HepG2 (cell line): ENCODE results near the gene WNT1. TPM values are rescaled to one million over a fixed set of nuclear protein-coding genes. Genes with fewer than 3 reads are reported as not detected.

Experiments
- CENPX ChIP-seq: sonication (generic); formaldehyde crosslinking; IDR thresholded peaks from 2 replicates; pipeline ENCODE4 v1.9.0; 2021; ENCODE audit warnings: mild to moderate bottlenecking, missing genetic modification reagents, moderate library complexity
- CHCHD3 ChIP-seq: sonication (generic); formaldehyde crosslinking; IDR thresholded peaks from 2 replicates; pipeline ENCODE4 v1.8.0; 2022; ENCODE audit warnings: mild to moderate bottlenecking, missing genetic modification reagents, moderate library complexity
- GTF2F1 ChIP-seq: fragments of 150-350 bp; IDR thresholded peaks from 2 replicates; pipeline ENCODE4 v1.6.1; 2014; ENCODE audit warnings: low read length
- KDM4B ChIP-seq: sonication (generic); formaldehyde crosslinking; IDR thresholded peaks from 2 replicates; pipeline ENCODE4 v1.4.0; 2020; ENCODE audit warnings: missing genetic modification reagents
- MED1 ChIP-seq: sonication (generic); formaldehyde crosslinking; IDR thresholded peaks from 2 replicates; pipeline ENCODE4 v1.4.0; 2020; ENCODE audit warnings: missing genetic modification reagents
- NFKB2 ChIP-seq: sonication (generic); formaldehyde crosslinking; IDR thresholded peaks from 2 replicates; pipeline ENCODE4 v1.4.0; 2020; ENCODE audit warnings: missing genetic modification reagents, borderline replicate concordance
- PAF1 ChIP-seq: IDR thresholded peaks from 2 replicates; pipeline ENCODE4 v1.6.1; 2016; ENCODE audit warnings: missing genetic modification reagents, missing compliant biosample characterization
- PPARG ChIP-seq: conservative IDR thresholded peaks from 2 replicates; pipeline ENCODE4 v1.6.1; 2016; ENCODE audit warnings: missing biosample characterization, missing genetic modification reagents
- RARA ChIP-seq: IDR thresholded peaks from 2 replicates; pipeline ENCODE4 v1.6.1; 2016; ENCODE audit warnings: missing genetic modification reagents, missing compliant biosample characterization
- RARG ChIP-seq: sonication (generic); formaldehyde crosslinking; IDR thresholded peaks from 2 replicates; pipeline ENCODE4 v1.4.0; 2020; ENCODE audit warnings: low read depth, mild to moderate bottlenecking, missing genetic modification reagents
- RBM39 ChIP-seq: fragments of 200-400 bp; formaldehyde crosslinking; IDR thresholded peaks from one replicate; pipeline ENCODE4 v1.6.1; 2018; ENCODE audit warnings: antibody characterized with exemption, mild to moderate bottlenecking, low read depth, low read length; ENCODE audit not compliant: poor library complexity, severe bottlenecking
- REL ChIP-seq: sonication (generic); formaldehyde crosslinking; conservative IDR thresholded peaks from 2 replicates; pipeline ENCODE4 v1.8.0; 2022; ENCODE audit warnings: mild to moderate bottlenecking, missing genetic modification reagents, moderate library complexity
- SMARCE1 ChIP-seq: fragments of 450-650 bp; IDR thresholded peaks from 2 replicates; pipeline ENCODE4 v1.6.1; 2017; ENCODE audit warnings: borderline replicate concordance
- TBP ChIP-seq: sonication (generic); formaldehyde crosslinking; IDR thresholded peaks from 2 replicates; pipeline ENCODE4 v1.5.0; 2020; ENCODE audit warnings: missing genetic modification reagents
- ZBTB7B ChIP-seq: sonication (generic); formaldehyde crosslinking; IDR thresholded peaks from 2 replicates; pipeline ENCODE4 v1.4.0; 2020; ENCODE audit warnings: missing genetic modification reagents
- ZNF121 ChIP-seq: sonication (generic); formaldehyde crosslinking; IDR thresholded peaks from 2 replicates; pipeline ENCODE4 v1.5.0; 2020; ENCODE audit warnings: mild to moderate bottlenecking, missing genetic modification reagents
- ZNF326 ChIP-seq: sonication (generic); formaldehyde crosslinking; IDR thresholded peaks from 2 replicates; pipeline ENCODE4 v1.4.0; 2020; ENCODE audit warnings: missing genetic modification reagents, borderline replicate concordance
- ZNF350 ChIP-seq: sonication (generic); formaldehyde crosslinking; IDR thresholded peaks from 2 replicates; pipeline ENCODE4 v1.4.0; 2020; ENCODE audit warnings: mild to moderate bottlenecking, low read depth, missing genetic modification reagents, borderline replicate concordance
- ZNF670 ChIP-seq: sonication (generic); formaldehyde crosslinking; IDR thresholded peaks from 2 replicates; pipeline ENCODE4 v1.8.0; 2022; ENCODE audit warnings: mild to moderate bottlenecking, missing genetic modification reagents, borderline replicate concordance
- ZSCAN30 ChIP-seq: sonication (generic); formaldehyde crosslinking; IDR thresholded peaks from 2 replicates; pipeline ENCODE4 v1.5.0; 2020; ENCODE audit warnings: mild to moderate bottlenecking, missing genetic modification reagents
- polyA plus RNA-seq, 8 experiments: library from polyadenylated mRNA; depleted of rRNA in 3 of 8; stranded (reverse) in 7 of 8; unstranded in 1 of 8; fragments of >200 nt; fragmentation: Illumina TruSeq in 4 of 8; extraction: Trizol in 4 of 8; gene quantifications; 2 replicates each; pipeline versions ENCODE4 v1.2.1 to v1.2.3, GENCODE V29; 2011 to 2016; ENCODE audit warnings: low read depth in 4 of 8, missing spikeins in 1 of 8, mixed read lengths in 1 of 8; ENCODE audit not compliant: insufficient read depth in 1 of 8
- total RNA-seq, 5 experiments: library from RNA; depleted of rRNA; stranded (reverse); fragments of >200 nt; fragmentation: Illumina TruSeq; extraction: Trizol; gene quantifications; 2 replicates each; pipeline ENCODE4 v1.2.3, GENCODE V29; 2016; ENCODE audit warnings: low read depth in 1 of 5
- TF ChIP-seq, protein P1 (sequence below): sonication (generic); formaldehyde crosslinking; IDR thresholded peaks from 2 replicates; pipeline ENCODE4 v1.5.0; 2020; ENCODE audit warnings: missing genetic modification reagents
- TF ChIP-seq, protein P2 (sequence below): sonication (generic); formaldehyde crosslinking; IDR thresholded peaks from 2 replicates; pipeline ENCODE4 v1.8.1; 2023; ENCODE audit warnings: mild to moderate bottlenecking, missing genetic modification reagents
- TF ChIP-seq, protein P3 (sequence below): IDR thresholded peaks from 2 replicates; pipeline ENCODE4 v1.6.1; 2012; ENCODE audit warnings: inconsistent platforms
- TF ChIP-seq, protein P4 (sequence below): sonication (generic); formaldehyde crosslinking; IDR thresholded peaks from 2 replicates; pipeline ENCODE4 v1.8.0; 2022; ENCODE audit warnings: missing genetic modification reagents, mild to moderate bottlenecking, borderline replicate concordance
- TF ChIP-seq, protein P5 (sequence below): sonication (generic); formaldehyde crosslinking; IDR thresholded peaks from 2 replicates; pipeline ENCODE4 v1.5.0; 2020; ENCODE audit warnings: mild to moderate bottlenecking, missing genetic modification reagents

WNT1 gene
- total and polyA plus RNA-seq, 2 of the 13 experiments (the other 11 are each of a cell fraction or from before 2014, with no cell fraction given): not detected

DNA sequence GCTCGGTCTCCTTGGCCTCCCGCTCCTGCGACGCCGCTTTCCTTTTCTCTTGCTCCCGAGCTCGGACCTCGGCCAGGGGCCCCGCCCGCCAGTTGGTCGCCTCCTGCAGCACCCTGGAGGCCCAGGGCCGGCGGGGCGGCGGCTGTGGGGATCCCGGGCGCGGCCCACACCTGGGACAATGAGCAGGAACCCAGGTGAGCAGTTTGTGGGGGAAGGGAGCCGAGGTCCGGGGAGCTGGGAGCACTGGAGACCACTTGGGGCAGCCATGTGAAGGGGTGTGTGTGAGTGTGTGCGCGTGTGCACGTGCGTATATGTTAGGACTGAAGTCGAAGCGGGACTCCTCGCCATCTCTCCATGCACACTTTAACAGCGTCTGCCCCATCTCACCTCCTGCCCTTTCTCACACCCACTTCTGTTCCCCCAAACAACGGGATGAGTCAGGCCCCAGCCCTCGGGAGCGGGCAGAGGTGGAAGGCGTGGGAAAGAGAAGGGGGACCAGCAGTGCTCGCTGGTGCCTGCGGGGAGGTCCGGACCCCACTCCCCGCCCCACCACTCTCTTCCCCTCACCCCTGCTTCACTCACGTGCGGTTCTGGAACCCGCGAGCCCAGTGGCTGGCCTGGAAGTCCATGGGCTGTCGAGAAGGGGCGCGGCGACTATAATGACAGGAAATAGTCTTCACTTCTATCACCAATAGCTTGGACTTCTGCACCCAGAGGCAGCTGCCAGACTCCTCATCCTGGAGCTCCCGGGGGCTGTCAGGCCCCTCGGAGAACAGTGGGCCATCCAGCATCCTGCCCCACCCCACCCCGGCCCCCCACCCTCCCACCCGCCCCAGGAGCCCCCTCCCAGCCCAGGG lies 20.6 kb downstream of the WNT1 start (continued):
- TF ChIP-seq, protein P1, sequence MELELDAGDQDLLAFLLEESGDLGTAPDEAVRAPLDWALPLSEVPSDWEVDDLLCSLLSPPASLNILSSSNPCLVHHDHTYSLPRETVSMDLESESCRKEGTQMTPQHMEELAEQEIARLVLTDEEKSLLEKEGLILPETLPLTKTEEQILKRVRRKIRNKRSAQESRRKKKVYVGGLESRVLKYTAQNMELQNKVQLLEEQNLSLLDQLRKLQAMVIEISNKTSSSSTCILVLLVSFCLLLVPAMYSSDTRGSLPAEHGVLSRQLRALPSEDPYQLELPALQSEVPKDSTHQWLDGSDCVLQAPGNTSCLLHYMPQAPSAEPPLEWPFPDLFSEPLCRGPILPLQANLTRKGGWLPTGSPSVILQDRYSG: peak; percentile 95
- TF ChIP-seq TBP (CRISPR knock-in tag) (no peak), SMARCE1 (no peak), ZNF326 (CRISPR knock-in tag) (no peak), ZSCAN30 (CRISPR knock-in tag) (no peak), RARG (CRISPR knock-in tag) (no peak), MED1 (0 out of 2 replicates have a peak, but pooled peaks have one; percentile 29), CENPX (CRISPR knock-in tag) (no peak), ZNF350 (CRISPR knock-in tag) (no peak), NFKB2 (CRISPR knock-in tag) (peak; percentile 92), REL (CRISPR knock-in tag) (peak; percentile 90; the same call in 1 of the 2 replicates), GTF2F1 (no peak), CHCHD3 (CRISPR knock-in tag) (no peak), ZNF121 (CRISPR knock-in tag) (0 out of 2 replicates have a peak, but pooled peaks have one; percentile 6), RARA (CRISPR knock-in tag) (peak; percentile 47), KDM4B (no peak), RBM39 (no peak), PAF1 (CRISPR knock-in tag) (no peak), ZNF670 (no peak), ZBTB7B (no peak), PPARG (no peak)
- TF ChIP-seq, protein P2, sequence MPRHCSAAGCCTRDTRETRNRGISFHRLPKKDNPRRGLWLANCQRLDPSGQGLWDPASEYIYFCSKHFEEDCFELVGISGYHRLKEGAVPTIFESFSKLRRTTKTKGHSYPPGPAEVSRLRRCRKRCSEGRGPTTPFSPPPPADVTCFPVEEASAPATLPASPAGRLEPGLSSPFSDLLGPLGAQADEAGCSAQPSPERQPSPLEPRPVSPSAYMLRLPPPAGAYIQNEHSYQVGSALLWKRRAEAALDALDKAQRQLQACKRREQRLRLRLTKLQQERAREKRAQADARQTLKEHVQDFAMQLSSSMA (CRISPR knock-in tag): peak; percentile 69; the same call in 1 of the 2 replicates
- TF ChIP-seq, protein P3, sequence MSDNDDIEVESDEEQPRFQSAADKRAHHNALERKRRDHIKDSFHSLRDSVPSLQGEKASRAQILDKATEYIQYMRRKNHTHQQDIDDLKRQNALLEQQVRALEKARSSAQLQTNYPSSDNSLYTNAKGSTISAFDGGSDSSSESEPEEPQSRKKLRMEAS: peak; percentile 93
- TF ChIP-seq, protein P4, sequence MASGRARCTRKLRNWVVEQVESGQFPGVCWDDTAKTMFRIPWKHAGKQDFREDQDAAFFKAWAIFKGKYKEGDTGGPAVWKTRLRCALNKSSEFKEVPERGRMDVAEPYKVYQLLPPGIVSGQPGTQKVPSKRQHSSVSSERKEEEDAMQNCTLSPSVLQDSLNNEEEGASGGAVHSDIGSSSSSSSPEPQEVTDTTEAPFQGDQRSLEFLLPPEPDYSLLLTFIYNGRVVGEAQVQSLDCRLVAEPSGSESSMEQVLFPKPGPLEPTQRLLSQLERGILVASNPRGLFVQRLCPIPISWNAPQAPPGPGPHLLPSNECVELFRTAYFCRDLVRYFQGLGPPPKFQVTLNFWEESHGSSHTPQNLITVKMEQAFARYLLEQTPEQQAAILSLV (CRISPR knock-in tag): peak; percentile 51; the same call in 1 of the 2 replicates
- TF ChIP-seq, protein P5, sequence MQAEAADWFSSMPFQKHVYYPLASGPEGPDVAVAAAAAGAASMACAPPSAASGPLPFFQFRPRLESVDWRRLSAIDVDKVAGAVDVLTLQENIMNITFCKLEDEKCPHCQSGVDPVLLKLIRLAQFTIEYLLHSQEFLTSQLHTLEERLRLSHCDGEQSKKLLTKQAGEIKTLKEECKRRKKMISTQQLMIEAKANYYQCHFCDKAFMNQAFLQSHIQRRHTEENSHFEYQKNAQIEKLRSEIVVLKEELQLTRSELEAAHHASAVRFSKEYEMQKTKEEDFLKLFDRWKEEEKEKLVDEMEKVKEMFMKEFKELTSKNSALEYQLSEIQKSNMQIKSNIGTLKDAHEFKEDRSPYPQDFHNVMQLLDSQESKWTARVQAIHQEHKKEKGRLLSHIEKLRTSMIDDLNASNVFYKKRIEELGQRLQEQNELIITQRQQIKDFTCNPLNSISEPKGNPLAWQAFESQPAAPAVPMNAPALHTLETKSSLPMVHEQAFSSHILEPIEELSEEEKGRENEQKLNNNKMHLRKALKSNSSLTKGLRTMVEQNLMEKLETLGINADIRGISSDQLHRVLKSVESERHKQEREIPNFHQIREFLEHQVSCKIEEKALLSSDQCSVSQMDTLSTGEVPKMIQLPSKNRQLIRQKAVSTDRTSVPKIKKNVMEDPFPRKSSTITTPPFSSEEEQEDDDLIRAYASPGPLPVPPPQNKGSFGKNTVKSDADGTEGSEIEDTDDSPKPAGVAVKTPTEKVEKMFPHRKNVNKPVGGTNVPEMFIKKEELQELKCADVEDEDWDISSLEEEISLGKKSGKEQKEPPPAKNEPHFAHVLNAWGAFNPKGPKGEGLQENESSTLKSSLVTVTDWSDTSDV (CRISPR knock-in tag): peak; percentile 98; the same call in 1 of the 2 replicates
